Neuronal stem cell (in vitro differentiated cells): ENCODE measurements around the gene CTNNBL1.

Source experiments
- DNase-seq: peaks from one replicate; pipeline ENCODE4 v3.0.0-alpha.2; 2013; ENCODE audit warnings: low spot score
- H2AFZ ChIP-seq: one replicate; pipeline ENCODE4 v1.6.1; 2013; ENCODE audit warnings: mild to moderate bottlenecking, low read length, inconsistent platforms
- H2AK5ac ChIP-seq: 2 replicates; pipeline ENCODE4 v1.6.1; 2013; ENCODE audit warnings: low read depth, mild to moderate bottlenecking, inconsistent platforms, low read length, moderate library complexity, mixed read lengths
- H2BK120ac ChIP-seq: 2 replicates; pipeline ENCODE4 v1.6.1; 2013; ENCODE audit warnings: low read depth, mild to moderate bottlenecking, inconsistent platforms, low read length, moderate library complexity, mixed read lengths
- H2BK12ac ChIP-seq: one replicate; pipeline ENCODE4 v1.6.1; 2013; ENCODE audit warnings: low read length, inconsistent platforms
- H2BK15ac ChIP-seq: 2 replicates; pipeline ENCODE4 v1.6.1; 2013; ENCODE audit warnings: mild to moderate bottlenecking, low read length, inconsistent platforms, mixed read lengths
- H2BK5ac ChIP-seq: one replicate; pipeline ENCODE4 v1.6.1; 2013; ENCODE audit warnings: inconsistent platforms, mild to moderate bottlenecking, low read length, moderate library complexity
- H3K14ac ChIP-seq: one replicate; pipeline ENCODE4 v1.6.1; 2013; ENCODE audit warnings: low read length, inconsistent platforms
- H3K18ac ChIP-seq: 2 replicates; pipeline ENCODE4 v1.6.1; 2013; ENCODE audit warnings: low read length, inconsistent platforms
- H3K23ac ChIP-seq: 2 replicates; pipeline ENCODE4 v1.6.1; 2013; ENCODE audit warnings: low read depth, mild to moderate bottlenecking, mixed read lengths, low read length, inconsistent platforms; ENCODE audit not compliant: poor library complexity
- H3K27ac ChIP-seq: replicated peaks from 3 replicates; pipeline ENCODE4 v1.5.1; 2013; ENCODE audit warnings: low read length, inconsistent platforms
- H3K27me3 ChIP-seq, 3 experiments: 2 replicates each; pipeline ENCODE4 v1.6.1; 2013; ENCODE audit warnings: low read length in 3 of 3, mild to moderate bottlenecking in 2 of 3, inconsistent platforms in 1 of 3, low read depth in 1 of 3, mixed read lengths in 1 of 3, moderate library complexity in 1 of 3; ENCODE audit not compliant: control insufficient read depth in 3 of 3, insufficient read depth in 3 of 3
- H3K36me3 ChIP-seq, 2 donors: replicated peaks in 1 of 2; 2 replicates each; pipeline ENCODE4 v1.6.1; 2013; ENCODE audit warnings: low read length in 2 of 2; ENCODE audit not compliant: control insufficient read depth in 2 of 2, insufficient read depth in 2 of 2
- H3K4ac ChIP-seq: 2 replicates; pipeline ENCODE4 v1.6.1; 2013; ENCODE audit warnings: inconsistent platforms, mild to moderate bottlenecking, low read length, moderate library complexity
- H3K4me1 ChIP-seq, 2 donors: 1 replicate in 1 of 2; 2 replicates in 1 of 2; pipeline ENCODE4 v1.6.1; 2013; ENCODE audit warnings: low read length in 2 of 2, low read depth in 1 of 2; ENCODE audit not compliant: control insufficient read depth in 2 of 2, insufficient read depth in 1 of 2
- H3K4me2 ChIP-seq: one replicate; pipeline ENCODE4 v1.6.1; 2013; ENCODE audit warnings: mild to moderate bottlenecking, low read length, inconsistent platforms; ENCODE audit not compliant: insufficient read depth, poor library complexity, severe bottlenecking
- H3K4me3 ChIP-seq, 2 donors: 2 replicates each; pipeline ENCODE4 v1.5.1; 2013; ENCODE audit warnings: low read length in 2 of 2, mild to moderate bottlenecking in 2 of 2, inconsistent platforms in 1 of 2, moderate library complexity in 1 of 2
- H3K79me1 ChIP-seq: one replicate; pipeline ENCODE4 v1.6.1; 2013; ENCODE audit warnings: low read depth, mild to moderate bottlenecking, inconsistent platforms, low read length, moderate library complexity
- H3K9ac ChIP-seq: one replicate; pipeline ENCODE4 v1.6.1; 2013; ENCODE audit warnings: mild to moderate bottlenecking, low read depth, low read length, inconsistent platforms; ENCODE audit not compliant: poor library complexity
- H3K9me3 ChIP-seq, 2 donors: replicated peaks in 1 of 2; 2 replicates each; pipeline versions ENCODE3 to v1.6.1; 2013; ENCODE audit warnings: low read length in 2 of 2, mild to moderate bottlenecking in 2 of 2, inconsistent platforms in 1 of 2, low read depth in 1 of 2, mixed read lengths in 1 of 2, moderate library complexity in 1 of 2; ENCODE audit not compliant: control insufficient read depth in 2 of 2, insufficient read depth in 1 of 2
- H4K8ac ChIP-seq: one replicate; pipeline ENCODE4 v1.6.1; 2013; ENCODE audit warnings: low read depth, mild to moderate bottlenecking, inconsistent platforms, low read length, moderate library complexity
- H4K91ac ChIP-seq: one replicate; pipeline ENCODE4 v1.6.1; 2013; ENCODE audit warnings: low read length, low read depth, mild to moderate bottlenecking, inconsistent platforms; ENCODE audit not compliant: poor library complexity
- WGBS, 2 donors: extraction: QIAGEN DNeasy Blood & Tissue Kit; methylation state at CpG; one replicate each; pipeline ENCODE4 v1.1.7; 2013; ENCODE audit warnings: missing lambda C conversion rate in 2 of 2, mixed read lengths in 1 of 2; ENCODE audit not compliant: insufficient read length in 2 of 2, insufficient replicate concordance in 1 of 2; ENCODE audit errors: extremely low coverage in 2 of 2; 5-methylcytosine and 5-hydroxymethylcytosine counted together

Gene CTNNBL1

DNA sequence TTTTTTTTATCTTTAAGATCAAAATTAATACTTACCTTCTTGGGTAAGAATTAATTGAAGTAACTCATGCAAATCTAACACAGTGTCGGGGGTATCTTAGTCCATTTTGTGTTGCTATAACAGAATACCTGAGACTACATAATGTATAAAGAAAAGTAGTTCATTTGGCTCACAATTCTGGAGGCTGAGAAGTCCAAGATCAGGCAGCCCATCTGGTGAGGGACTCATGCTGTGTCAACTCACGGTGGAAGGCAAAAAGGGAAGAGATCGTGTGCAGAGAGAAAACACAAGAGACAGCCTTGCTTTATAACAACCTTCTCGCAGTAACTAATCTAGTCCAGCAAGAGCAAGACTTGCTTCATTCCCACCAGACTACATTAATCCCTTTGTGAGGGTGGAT is 116.2 kb downstream of the CTNNBL1 start:
- H4K91ac ChIP-seq, result no peak overlapping the region

DNA sequence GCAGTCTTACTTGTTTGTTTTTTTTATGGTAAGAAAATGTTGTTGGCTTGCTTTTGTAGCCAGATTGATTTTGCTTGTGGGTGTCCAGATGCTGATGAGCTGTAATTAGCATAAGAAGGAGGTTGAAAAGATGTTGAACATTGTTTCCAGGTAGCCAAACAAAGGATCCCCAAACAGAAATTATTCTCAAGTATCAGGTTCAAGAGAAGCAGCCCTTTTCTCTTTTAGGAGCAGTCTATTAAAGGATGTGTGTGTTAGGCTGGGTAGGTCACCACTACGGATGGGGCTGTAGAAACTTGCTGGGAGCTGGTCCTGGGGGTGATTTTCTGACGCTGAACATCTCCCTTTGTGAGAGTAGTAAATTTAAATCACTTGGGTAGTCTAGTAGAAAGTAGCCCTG is 122.2 kb downstream of the CTNNBL1 start:
- no peak overlapping the region for H3K4me3 ChIP-seq
- H3K79me1 ChIP-seq, result no peaks in the 10 kb centered on the region
- H3K23ac ChIP-seq, result no peak overlapping the region
- H3K27ac ChIP-seq, result no peak overlapping the region
- H2BK12ac ChIP-seq, result no peak overlapping the region
- H2AFZ ChIP-seq, result no peak overlapping the region
- no peak overlapping the region for H3K18ac ChIP-seq
- H2BK15ac ChIP-seq, result no peak overlapping the region
- H4K91ac ChIP-seq, result no peak overlapping the region
- DNase-seq, result no peak
- H3K4ac ChIP-seq, result no peak overlapping the region
- H3K14ac ChIP-seq, result no peak overlapping the region
- no peak overlapping the region for H3K4me2 ChIP-seq
- H4K8ac ChIP-seq, result no peak overlapping the region
- H3K9ac ChIP-seq, result no peak overlapping the region
- H2BK5ac ChIP-seq, result no peak overlapping the region
- WGBS, 2 donors, result no CpG with 5 or more reads among the region's 2 CpGs
- H3K9me3 ChIP-seq, result no peaks in the 10 kb centered on the region
- H3K36me3 ChIP-seq, result no peaks in the 10 kb centered on the region
- peaks cover 1 to 3% of the 10 kb centered on the region in 2 donors for H3K4me1 ChIP-seq
- H2AK5ac ChIP-seq, result no peak overlapping the region
- no peak overlapping the region for H2BK120ac ChIP-seq
- H3K27me3 ChIP-seq, result no peaks in the 10 kb centered on the region

More for the DNA sequence above, 116.2 kb downstream of the CTNNBL1 start:
- Histone ChIP-seq H3K4me3 (no peak overlapping the region), H3K4me2 (no peak overlapping the region), H3K27me3 (no peaks in the 10 kb centered on the region), H3K18ac (no peak overlapping the region), H3K9me3 (peaks cover 0 to 6% of the 10 kb centered on the region in 2 donors), H3K14ac (no peak overlapping the region), H2AK5ac (no peak overlapping the region), H2BK12ac (no peak overlapping the region), H3K79me1 (no peaks in the 10 kb centered on the region), H3K36me3 (peaks cover 2 to 28% of the 10 kb centered on the region in 2 donors), H2BK5ac (no peak overlapping the region), H4K8ac (no peak overlapping the region), H2BK120ac (no peak overlapping the region), H3K23ac (no peak overlapping the region), H2AFZ (no peak overlapping the region), H3K4ac (no peak overlapping the region), H3K9ac (no peak overlapping the region), H3K4me1 (no peaks in the 10 kb centered on the region), H2BK15ac (no peak overlapping the region), H3K27ac (no peak overlapping the region)
- no peak for DNase-seq
- WGBS, 2 donors, result no CpG with 5 or more reads among the region's 4 CpGs

DNA sequence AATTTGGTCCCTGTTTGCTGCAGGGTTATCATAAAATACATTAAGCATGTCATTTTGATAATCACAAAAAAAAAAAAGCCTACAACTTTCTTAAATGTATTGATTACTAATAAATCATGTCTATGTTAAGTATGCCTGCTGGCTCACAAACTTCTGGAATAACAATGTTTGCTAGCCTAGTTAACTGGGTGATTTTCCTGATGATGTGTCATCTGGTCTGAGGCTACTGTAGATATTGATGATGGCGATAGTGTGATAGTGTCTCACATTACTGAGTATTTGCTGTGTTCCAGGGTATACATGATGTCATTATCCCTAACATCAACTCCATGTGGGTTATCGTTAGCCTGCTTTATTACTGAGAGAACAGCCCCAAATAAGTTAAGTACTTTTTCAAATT is 122.9 kb downstream of the CTNNBL1 start:
- peaks cover 3 to 10% of the 10 kb centered on the region in 2 donors for H3K4me1 ChIP-seq
- no CpG with 5 or more reads among the region's 2 CpGs for WGBS, 2 donors
- no peak overlapping the region for H3K4me2 ChIP-seq
- no peak overlapping the region for H3K18ac ChIP-seq
- H2AK5ac ChIP-seq, result no peak overlapping the region
- no peak overlapping the region for H3K4ac ChIP-seq
- no peak overlapping the region for H2AFZ ChIP-seq
- no peaks in the 10 kb centered on the region for H3K79me1 ChIP-seq
- H3K36me3 ChIP-seq, result no peaks in the 10 kb centered on the region
- no peak overlapping the region for H2BK12ac ChIP-seq
- no peak overlapping the region for H4K91ac ChIP-seq
- H2BK15ac ChIP-seq, result no peak overlapping the region
- H3K27ac ChIP-seq, result no peak overlapping the region
- H4K8ac ChIP-seq, result no peak overlapping the region
- H3K14ac ChIP-seq, result no peak overlapping the region
- H2BK5ac ChIP-seq, result no peak overlapping the region
- DNase-seq, result no peak
- no peak overlapping the region for H3K23ac ChIP-seq
- no peak overlapping the region for H2BK120ac ChIP-seq
- no peak overlapping the region for H3K9ac ChIP-seq
- H3K4me3 ChIP-seq, result no peak overlapping the region
- no peaks in the 10 kb centered on the region for H3K9me3 ChIP-seq
- H3K27me3 ChIP-seq, result no peaks in the 10 kb centered on the region

DNA sequence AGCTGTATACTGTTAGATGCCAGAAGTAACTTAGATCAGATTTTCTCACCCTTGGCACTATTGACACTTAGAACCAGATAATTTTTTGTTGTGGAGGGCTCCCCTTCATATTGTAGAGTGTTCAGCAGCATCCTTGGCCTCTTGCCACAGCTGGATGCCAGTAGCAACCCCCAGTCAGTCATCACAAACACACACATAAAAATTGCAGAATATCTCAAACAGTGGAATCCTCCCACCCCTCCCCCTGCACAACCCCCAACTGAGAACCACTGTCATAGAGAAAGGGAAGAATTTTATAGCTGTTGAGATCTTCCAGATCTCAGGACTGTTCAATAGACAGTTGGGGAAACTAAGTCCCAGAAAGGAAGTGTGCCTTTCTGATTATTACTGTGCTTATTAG is 127.9 kb downstream of the CTNNBL1 start:
- H3K18ac ChIP-seq, result no peak overlapping the region
- no peak overlapping the region for H3K4ac ChIP-seq
- H3K23ac ChIP-seq, result no peak overlapping the region
- H3K27ac ChIP-seq, result no peak overlapping the region
- no peak overlapping the region for H2BK5ac ChIP-seq
- H4K8ac ChIP-seq, result no peak overlapping the region
- H4K91ac ChIP-seq, result no peak overlapping the region
- no peaks in the 10 kb centered on the region for H3K36me3 ChIP-seq
- peaks cover 16 to 26% of the 10 kb centered on the region in 2 donors for H3K4me1 ChIP-seq
- H3K79me1 ChIP-seq, result no peaks in the 10 kb centered on the region
- no peak overlapping the region for H3K4me3 ChIP-seq
- no peak overlapping the region for H2BK12ac ChIP-seq
- H3K14ac ChIP-seq, result no peak overlapping the region
- no peak overlapping the region for H3K4me2 ChIP-seq
- H2AFZ ChIP-seq, result no peak overlapping the region
- H2BK120ac ChIP-seq, result no peak overlapping the region
- H3K9ac ChIP-seq, result no peak overlapping the region
- H3K9me3 ChIP-seq, result no peaks in the 10 kb centered on the region
- H2AK5ac ChIP-seq, result no peak overlapping the region
- no peak overlapping the region for H2BK15ac ChIP-seq
- H3K27me3 ChIP-seq, result no peaks in the 10 kb centered on the region
- no peak for DNase-seq
